ENCODE data around the gene CNTRL.
"Not testable (repeated sequence)": the region's sequence is repeated elsewhere in the genome, so short reads cannot be mapped to it uniquely, and the experiment has no call there.

Gene CNTRL

DNA sequence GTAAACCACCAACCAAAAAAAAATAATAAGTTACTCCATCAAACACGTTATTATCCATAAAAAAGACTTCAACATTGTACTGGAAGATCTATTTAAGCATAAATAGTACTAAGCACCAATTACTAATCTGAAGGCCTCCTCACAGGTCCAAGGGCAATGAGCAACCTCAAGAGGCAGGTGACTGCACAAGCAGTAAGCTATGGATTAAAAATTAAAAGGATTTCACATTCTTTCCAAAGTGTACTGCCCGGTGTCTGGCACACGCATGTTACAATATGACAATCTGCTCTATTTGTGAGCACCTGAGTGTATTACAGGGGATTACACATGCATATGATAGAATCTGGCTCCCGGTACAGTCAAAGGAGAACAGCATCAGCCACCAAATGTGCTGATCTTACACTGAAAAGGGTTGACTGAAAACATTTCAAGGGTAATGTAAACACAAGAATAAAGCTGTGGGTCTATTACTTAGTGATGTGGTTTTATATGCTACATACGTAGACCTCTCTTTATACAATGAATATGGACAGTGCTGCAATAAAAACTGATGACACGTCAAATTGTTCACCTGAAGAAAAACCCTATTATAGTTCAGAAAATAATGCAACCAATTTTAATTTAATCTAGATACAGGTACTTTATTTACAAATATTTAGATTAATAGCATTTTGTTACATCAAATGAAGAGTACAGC lies 104.1 kb downstream of the CNTRL start:
- no peaks in the 10 kb centered on the region for H3K27me3 ChIP-seq (ENCODE audit: control insufficient read depth, insufficient read depth, low read length)
- no peak overlapping the region for H3K4me2 ChIP-seq (ENCODE audit: low read length)
- no peaks in the 10 kb centered on the region for H3K36me3 ChIP-seq (ENCODE audit: control insufficient read depth, insufficient read depth, low read length)
- H2AFZ ChIP-seq: no peak overlapping the region
- peaks cover under 1% of the 10 kb centered on the region for H3K4me1 ChIP-seq
- no peak overlapping the region for H3K9ac ChIP-seq
- H3K79me2 ChIP-seq: no peaks in the 10 kb centered on the region
- no peak overlapping the region for H3K27ac ChIP-seq
- no peaks in the 10 kb centered on the region for H3K9me3 ChIP-seq (ENCODE audit: control insufficient read depth, low read length)
- TF ChIP-seq, protein P1, sequence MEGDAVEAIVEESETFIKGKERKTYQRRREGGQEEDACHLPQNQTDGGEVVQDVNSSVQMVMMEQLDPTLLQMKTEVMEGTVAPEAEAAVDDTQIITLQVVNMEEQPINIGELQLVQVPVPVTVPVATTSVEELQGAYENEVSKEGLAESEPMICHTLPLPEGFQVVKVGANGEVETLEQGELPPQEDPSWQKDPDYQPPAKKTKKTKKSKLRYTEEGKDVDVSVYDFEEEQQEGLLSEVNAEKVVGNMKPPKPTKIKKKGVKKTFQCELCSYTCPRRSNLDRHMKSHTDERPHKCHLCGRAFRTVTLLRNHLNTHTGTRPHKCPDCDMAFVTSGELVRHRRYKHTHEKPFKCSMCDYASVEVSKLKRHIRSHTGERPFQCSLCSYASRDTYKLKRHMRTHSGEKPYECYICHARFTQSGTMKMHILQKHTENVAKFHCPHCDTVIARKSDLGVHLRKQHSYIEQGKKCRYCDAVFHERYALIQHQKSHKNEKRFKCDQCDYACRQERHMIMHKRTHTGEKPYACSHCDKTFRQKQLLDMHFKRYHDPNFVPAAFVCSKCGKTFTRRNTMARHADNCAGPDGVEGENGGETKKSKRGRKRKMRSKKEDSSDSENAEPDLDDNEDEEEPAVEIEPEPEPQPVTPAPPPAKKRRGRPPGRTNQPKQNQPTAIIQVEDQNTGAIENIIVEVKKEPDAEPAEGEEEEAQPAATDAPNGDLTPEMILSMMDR (IDR thresholded peaks at IDR 0.05): no peak
- no peak overlapping the region for H3K4me3 ChIP-seq (ENCODE audit: low read depth, low read length)

DNA sequence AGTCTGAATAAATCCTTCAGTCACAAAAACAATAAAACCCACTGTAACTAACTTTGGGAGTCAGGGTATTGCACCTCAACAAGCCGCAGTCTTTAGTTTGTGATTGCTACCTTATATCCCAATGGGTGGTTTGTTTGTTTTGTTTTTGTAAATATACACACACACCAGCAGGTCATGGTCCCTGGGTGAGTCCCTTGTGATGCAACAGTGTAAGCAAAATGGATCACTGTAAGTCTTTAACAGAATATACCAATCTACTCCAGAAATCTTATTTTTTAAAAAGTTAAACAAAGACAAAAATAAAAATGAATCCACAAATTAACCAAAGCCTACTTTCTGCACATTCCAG lies 104.6 kb downstream of the CNTRL start:
- H3K9ac ChIP-seq; H3K9me3 ChIP-seq (ENCODE audit: control insufficient read depth, low read length); H3K4me2 ChIP-seq (ENCODE audit: low read length); H3K27ac ChIP-seq; H2AFZ ChIP-seq; H3K4me3 ChIP-seq (ENCODE audit: low read depth, low read length); H3K79me2 ChIP-seq; H3K36me3 ChIP-seq (ENCODE audit: control insufficient read depth, insufficient read depth, low read length); H3K27me3 ChIP-seq (ENCODE audit: control insufficient read depth, insufficient read depth, low read length); H3K4me1 ChIP-seq: not testable (repeated sequence)

DNA sequence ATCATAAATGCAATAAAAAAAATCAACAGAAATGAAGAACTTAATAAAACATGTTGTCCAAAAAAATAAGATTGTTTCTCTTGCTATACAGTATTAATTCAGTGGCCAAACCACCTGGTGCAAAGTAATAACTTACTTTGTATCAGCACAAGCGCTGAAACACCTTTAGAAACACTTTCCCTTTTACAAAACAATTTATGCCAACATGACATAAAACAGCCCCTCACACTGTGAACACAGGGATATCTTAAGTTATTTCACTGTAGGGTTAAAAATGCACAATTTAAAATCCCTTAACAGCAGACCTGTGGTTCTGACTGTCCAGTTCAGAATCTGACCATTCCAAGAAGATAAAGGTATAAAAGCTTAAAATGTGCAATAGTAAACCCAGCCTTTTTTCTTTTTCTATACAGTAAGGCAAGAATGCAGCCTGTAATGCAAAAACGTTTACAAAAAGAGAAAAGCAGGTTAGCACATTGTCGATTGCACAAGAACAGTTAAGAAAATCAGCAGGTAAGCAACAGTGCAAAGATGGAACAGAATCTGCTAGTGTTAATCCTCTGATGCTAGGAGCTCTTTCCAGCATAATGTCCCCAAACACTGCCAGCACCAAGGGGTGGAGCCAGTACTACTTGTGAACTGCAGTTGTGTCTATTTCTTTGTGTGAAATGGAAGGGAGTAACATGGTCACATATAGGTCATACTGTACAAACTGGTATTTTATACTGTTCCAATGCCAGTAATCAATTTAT lies 105.4 kb downstream of the CNTRL start:
- TF ChIP-seq, protein P1 (IDR thresholded peaks at IDR 0.05): no peak
- Histone ChIP-seq H3K4me1 (peaks cover 3% of the 10 kb centered on the region), H3K27me3 (ENCODE audit: control insufficient read depth, insufficient read depth, low read length) (no peaks in the 10 kb centered on the region)

DNA sequence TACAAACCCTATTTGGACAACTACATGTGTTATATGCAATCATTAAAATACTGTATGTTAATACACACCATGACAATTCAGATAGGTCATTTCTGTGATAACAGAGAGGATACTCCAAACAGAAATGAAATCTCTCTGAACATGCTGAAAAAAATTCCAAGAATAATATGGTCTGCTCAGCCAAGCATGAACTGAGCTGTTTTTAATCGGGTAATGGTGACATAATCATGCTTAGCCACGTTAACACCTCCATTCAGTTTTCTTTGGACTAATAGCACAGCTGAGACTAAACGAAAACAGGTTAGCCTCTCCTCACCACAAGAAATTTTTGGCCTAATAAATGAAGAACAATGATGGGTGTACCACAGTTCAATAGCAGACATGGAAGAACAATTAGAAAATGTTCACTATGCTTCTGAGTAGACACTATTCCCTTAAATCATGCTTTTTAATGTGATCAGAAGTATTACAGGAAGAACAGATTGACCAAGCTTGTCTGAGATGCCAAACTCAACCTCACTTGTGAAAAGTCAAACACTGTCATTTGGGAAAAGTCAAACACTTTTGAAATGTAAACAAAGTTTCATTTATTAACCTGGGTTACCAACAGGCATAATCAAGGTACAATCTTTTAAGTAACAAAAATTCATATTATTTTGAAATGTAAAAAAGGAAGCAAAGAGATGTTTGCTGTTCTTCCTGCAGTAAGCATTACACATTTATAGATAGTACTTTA lies 107.5 kb downstream of the CNTRL start:
- Histone ChIP-seq H3K4me1 (peaks cover 3% of the 10 kb centered on the region), H3K4me3 (ENCODE audit: low read depth, low read length) (no peak overlapping the region), H3K4me2 (ENCODE audit: low read length) (no peak overlapping the region), H3K36me3 (ENCODE audit: control insufficient read depth, insufficient read depth, low read length) (no peaks in the 10 kb centered on the region), H3K27ac (no peak overlapping the region), H3K79me2 (no peaks in the 10 kb centered on the region), H2AFZ (no peak overlapping the region), H3K9ac (no peak overlapping the region), H3K27me3 (ENCODE audit: control insufficient read depth, insufficient read depth, low read length) (no peaks in the 10 kb centered on the region), H3K9me3 (ENCODE audit: control insufficient read depth, low read length) (no peaks in the 10 kb centered on the region)
- TF ChIP-seq, protein P1 (IDR thresholded peaks at IDR 0.05): no peak

More for the DNA sequence above, 105.4 kb downstream of the CNTRL start:
- Histone ChIP-seq H3K4me3 (ENCODE audit: low read depth, low read length) (no peak overlapping the region), H3K4me2 (ENCODE audit: low read length) (no peak overlapping the region), H2AFZ (no peak overlapping the region), H3K9ac (no peak overlapping the region), H3K27ac (no peak overlapping the region), H3K36me3 (ENCODE audit: control insufficient read depth, insufficient read depth, low read length) (no peaks in the 10 kb centered on the region), H3K79me2 (no peaks in the 10 kb centered on the region), H3K9me3 (ENCODE audit: control insufficient read depth, low read length) (no peaks in the 10 kb centered on the region)

DNA sequence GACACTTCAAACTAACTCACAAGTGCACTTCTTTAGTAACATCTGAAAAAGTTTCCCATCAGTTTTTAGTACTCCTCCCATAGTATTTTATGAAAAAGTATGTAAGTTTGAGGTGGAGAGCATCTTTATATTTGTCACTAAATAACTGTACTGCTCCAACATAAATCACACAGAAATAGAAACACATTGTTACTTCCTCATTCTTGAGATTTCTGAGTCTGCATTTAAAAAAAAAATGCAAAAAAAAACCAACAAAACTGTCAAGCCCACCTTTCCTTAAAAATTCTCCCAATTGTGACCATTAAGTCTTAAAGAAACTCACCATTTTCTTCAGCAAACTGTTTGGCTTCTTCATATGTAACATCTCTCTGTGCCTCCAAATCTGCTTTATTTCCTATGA lies 108.2 kb downstream of the CNTRL start:
- Histone ChIP-seq H3K4me1 (peaks cover 3% of the 10 kb centered on the region), H3K9me3 (ENCODE audit: control insufficient read depth, low read length) (no peaks in the 10 kb centered on the region), H3K4me3 (ENCODE audit: low read depth, low read length) (no peak overlapping the region), H2AFZ (no peak overlapping the region), H3K27ac (no peak overlapping the region), H3K9ac (no peak overlapping the region), H3K27me3 (ENCODE audit: control insufficient read depth, insufficient read depth, low read length) (no peaks in the 10 kb centered on the region), H3K4me2 (ENCODE audit: low read length) (no peak overlapping the region), H3K79me2 (no peaks in the 10 kb centered on the region), H3K36me3 (ENCODE audit: control insufficient read depth, insufficient read depth, low read length) (no peaks in the 10 kb centered on the region)
- TF ChIP-seq, protein P1 (IDR thresholded peaks at IDR 0.05): no peak

Data from parathyroid adenoma (tissue), 2 donors.